HL-60 (cell line): ENCODE results near the gene IQCE.

Experiments used
- CTCF ChIP-seq: IDR thresholded peaks from one replicate; pipeline ENCODE4 v1.5.1; 2011; ENCODE audit warnings: low read length, control low read depth, inconsistent platforms; ENCODE audit not compliant: insufficient read depth
- GABPA ChIP-seq: IDR thresholded peaks from 2 replicates; pipeline ENCODE4 v1.6.1; 2012; ENCODE audit warnings: low read depth
- POLR2AphosphoS5 ChIP-seq: IDR thresholded peaks from 2 replicates; pipeline ENCODE4 v1.6.1; 2012; ENCODE audit warnings: low read depth
- TF ChIP-seq, protein P1 (sequence below): IDR thresholded peaks from 2 replicates; pipeline ENCODE4 v1.6.1; 2012; ENCODE audit warnings: low read depth; ENCODE audit not compliant: insufficient replicate concordance

- no peak for TF ChIP-seq CTCF
- TF ChIP-seq POLR2AphosphoS5: no peak
- TF ChIP-seq, protein P1, sequence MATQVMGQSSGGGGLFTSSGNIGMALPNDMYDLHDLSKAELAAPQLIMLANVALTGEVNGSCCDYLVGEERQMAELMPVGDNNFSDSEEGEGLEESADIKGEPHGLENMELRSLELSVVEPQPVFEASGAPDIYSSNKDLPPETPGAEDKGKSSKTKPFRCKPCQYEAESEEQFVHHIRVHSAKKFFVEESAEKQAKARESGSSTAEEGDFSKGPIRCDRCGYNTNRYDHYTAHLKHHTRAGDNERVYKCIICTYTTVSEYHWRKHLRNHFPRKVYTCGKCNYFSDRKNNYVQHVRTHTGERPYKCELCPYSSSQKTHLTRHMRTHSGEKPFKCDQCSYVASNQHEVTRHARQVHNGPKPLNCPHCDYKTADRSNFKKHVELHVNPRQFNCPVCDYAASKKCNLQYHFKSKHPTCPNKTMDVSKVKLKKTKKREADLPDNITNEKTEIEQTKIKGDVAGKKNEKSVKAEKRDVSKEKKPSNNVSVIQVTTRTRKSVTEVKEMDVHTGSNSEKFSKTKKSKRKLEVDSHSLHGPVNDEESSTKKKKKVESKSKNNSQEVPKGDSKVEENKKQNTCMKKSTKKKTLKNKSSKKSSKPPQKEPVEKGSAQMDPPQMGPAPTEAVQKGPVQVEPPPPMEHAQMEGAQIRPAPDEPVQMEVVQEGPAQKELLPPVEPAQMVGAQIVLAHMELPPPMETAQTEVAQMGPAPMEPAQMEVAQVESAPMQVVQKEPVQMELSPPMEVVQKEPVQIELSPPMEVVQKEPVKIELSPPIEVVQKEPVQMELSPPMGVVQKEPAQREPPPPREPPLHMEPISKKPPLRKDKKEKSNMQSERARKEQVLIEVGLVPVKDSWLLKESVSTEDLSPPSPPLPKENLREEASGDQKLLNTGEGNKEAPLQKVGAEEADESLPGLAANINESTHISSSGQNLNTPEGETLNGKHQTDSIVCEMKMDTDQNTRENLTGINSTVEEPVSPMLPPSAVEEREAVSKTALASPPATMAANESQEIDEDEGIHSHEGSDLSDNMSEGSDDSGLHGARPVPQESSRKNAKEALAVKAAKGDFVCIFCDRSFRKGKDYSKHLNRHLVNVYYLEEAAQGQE: no peak
- TF ChIP-seq GABPA: no peak
These were observed 62.5 kb downstream of the IQCE start for GRCh38 chr7:2621061-2621828.
